GM12878 (cell line): ENCODE data around the gene RMND5A.
"Not testable (repeated sequence)": the region's sequence is repeated elsewhere in the genome, so short reads cannot be mapped to it uniquely, and the experiment has no call there.

ENCODE experiments used
- ATF7 ChIP-seq: fragments of 450-650 bp; IDR thresholded peaks from 2 replicates; pipeline ENCODE4 v1.6.1; 2016; ENCODE audit warnings: low read depth, mild to moderate bottlenecking
- BHLHE40 ChIP-seq, 2 experiments: fragments of 450-650 bp in 1 of 2; IDR thresholded peaks; 2 replicates each; pipeline ENCODE4 v1.6.1; 2011 to 2017; ENCODE audit warnings: low read depth in 2 of 2, borderline replicate concordance in 1 of 2, improper control_type of control experiment in 1 of 2, low read length in 1 of 2, mild to moderate bottlenecking in 1 of 2
- CTCF ChIP-seq, 3 experiments: IDR thresholded peaks in 2 of 3; conservative IDR thresholded peaks in 1 of 3; 2 replicates each; pipeline ENCODE4 v1.5.1; 2011; ENCODE audit warnings: low read depth in 3 of 3, low read length in 3 of 3, mild to moderate bottlenecking in 3 of 3, control low read depth in 2 of 3, moderate library complexity in 2 of 3, inconsistent platforms in 1 of 3, mixed read lengths in 1 of 3; ENCODE audit not compliant: control insufficient read depth in 2 of 3, insufficient read depth in 1 of 3; ENCODE audit errors: extremely low read depth in 1 of 3
- E2F4 ChIP-seq: IDR thresholded peaks from 2 replicates; pipeline ENCODE4 v1.6.1; 2012; ENCODE audit warnings: low read depth, low read length, improper control_type of control experiment
- MAX ChIP-seq: IDR thresholded peaks from 2 replicates; pipeline ENCODE4 v1.6.1; 2012; ENCODE audit warnings: low read depth, low read length, improper control_type of control experiment
- TAF1 ChIP-seq: IDR thresholded peaks from 2 replicates; pipeline ENCODE4 v1.6.1; 2011; ENCODE audit warnings: mild to moderate bottlenecking, low read depth, low read length, borderline replicate concordance
- USF1 ChIP-seq: IDR thresholded peaks from 2 replicates; pipeline ENCODE4 v1.6.1; 2011; ENCODE audit warnings: borderline replicate concordance, low read depth, mild to moderate bottlenecking, moderate library complexity, mixed read lengths, low read length; ENCODE audit not compliant: insufficient read depth; ENCODE audit errors: extremely low read length
- YY1 ChIP-seq: IDR thresholded peaks from 2 replicates; pipeline ENCODE4 v1.6.1; 2011; ENCODE audit warnings: low read depth, mild to moderate bottlenecking, low read length
- ZBTB11 ChIP-seq: fragments of 450-650 bp; formaldehyde crosslinking; IDR thresholded peaks from 2 replicates; pipeline ENCODE4 v1.5.0; 2022; ENCODE audit warnings: mild to moderate bottlenecking, missing genetic modification characterization

GRCh38 chr2:86739485-86739884 is 19.4 kb downstream of the RMND5A start:
- not testable (repeated sequence) for TF ChIP-seq MAX; TAF1; ATF7; BHLHE40 (IDR thresholded peaks at IDR 0.05; ENCODE audit: borderline replicate concordance in 1 of 2, low read depth in 2 of 2, low read length in 1 of 2); CTCF (IDR thresholded peaks at IDR 0.05 in 2 of 3, conservative IDR thresholded peaks at IDR 0.05 in 1 of 3; ENCODE audit: control insufficient read depth in 2 of 3, extremely low read depth in 1 of 3, insufficient read depth in 1 of 3, low read depth in 3 of 3, low read length in 3 of 3); E2F4; ZBTB11 (CRISPR knock-in tag); YY1; USF1
